SK-N-SH (cell line): Measurements from ENCODE around the gene C13orf42. TPM values are rescaled to one million over a fixed set of nuclear protein-coding genes. Genes with fewer than 3 reads are reported as not detected.

Experiments used
- CTCF ChIA-PET: fragments of 300-600, 350-600 bp; formaldehyde crosslinking; extraction: SDS; loops from one replicate; lab custom pipeline; 2021; lab: Yijun Ruan, JAX
- POLR2A ChIA-PET: fragments of 350-600 bp; sonication (Branson Sonifier 250); formaldehyde crosslinking; extraction: SDS; loops from one replicate; lab custom pipeline; 2020; ENCODE audit warnings: antibody characterized with exemption, inconsistent platforms; lab: Yijun Ruan, JAX
- DNase-seq: peaks from one replicate; pipeline ENCODE4 v3.0.0; 2012
- H2AFZ ChIP-seq: fragments of 200-600 bp; sonication (generic); 2 replicates; pipeline ENCODE4 v1.8.1; 2016; ENCODE audit warnings: antibody characterized with exemption, mild to moderate bottlenecking, low read depth
- H3F3A ChIP-seq: fragments of 200-600 bp; sonication (generic); replicated peaks from 2 replicates; pipeline ENCODE3; 2016; ENCODE audit warnings: antibody characterized with exemption, mild to moderate bottlenecking; ENCODE audit not compliant: insufficient read depth
- H3K27ac ChIP-seq, 2 experiments: fragments of 200-500 bp in 1 of 2; fragments of 200-600 bp in 1 of 2; sonication (Bioruptor generic) in 1 of 2; sonication (generic), shearing (Covaris generic) in 1 of 2; 2 replicates each; pipeline versions ENCODE4 v1.5.1 to v1.6.1; 2014 to 2016; ENCODE audit warnings: low read depth in 2 of 2, inconsistent platforms in 1 of 2, low read length in 1 of 2, mild to moderate bottlenecking in 1 of 2, mixed read lengths in 1 of 2
- H3K27me3 ChIP-seq: fragments of 200-600 bp; sonication (generic), shearing (Covaris generic); 2 replicates; pipeline ENCODE4 v1.6.1; 2016; ENCODE audit warnings: mixed run types; ENCODE audit not compliant: insufficient read depth
- H3K36me3 ChIP-seq, 2 experiments: fragments of 200-500 bp in 1 of 2; fragments of 200-600 bp in 1 of 2; sonication (Bioruptor generic) in 1 of 2; sonication (generic) in 1 of 2; replicated peaks in 1 of 2; 2 replicates each; pipeline versions ENCODE3 to v1.5.1; 2014 to 2016; ENCODE audit warnings: low read length in 1 of 2, mild to moderate bottlenecking in 1 of 2; ENCODE audit not compliant: insufficient read depth in 2 of 2, control insufficient read depth in 1 of 2
- H3K4me1 ChIP-seq, 2 experiments: fragments of 200-500 bp in 1 of 2; fragments of 200-600 bp in 1 of 2; sonication (Bioruptor generic) in 1 of 2; sonication (generic), shearing (Covaris generic) in 1 of 2; 2 replicates each; pipeline versions ENCODE4 v1.5.1 to v1.6.1; 2014 to 2016; ENCODE audit warnings: low read depth in 1 of 2, low read length in 1 of 2, mixed run types in 1 of 2; ENCODE audit not compliant: insufficient read depth in 2 of 2, control insufficient read depth in 1 of 2
- H3K4me2 ChIP-seq: fragments of 200-600 bp; sonication (generic), shearing (Covaris generic); 2 replicates; pipeline ENCODE4 v1.6.1; 2017; ENCODE audit warnings: mixed run types
- H3K4me3 ChIP-seq, 2 experiments: fragments of 200-500 bp in 1 of 2; fragments of 200-600 bp in 1 of 2; sonication (Bioruptor generic) in 1 of 2; sonication (generic), shearing (Covaris generic) in 1 of 2; 2 replicates each; pipeline versions ENCODE4 v1.5.1 to v1.8.1; 2014 to 2016; ENCODE audit warnings: low read depth in 2 of 2, inconsistent platforms in 1 of 2, low read length in 1 of 2, mild to moderate bottlenecking in 1 of 2, mixed read lengths in 1 of 2, moderate library complexity in 1 of 2
- H3K79me2 ChIP-seq: fragments of 200-600 bp; sonication (generic); 2 replicates; pipeline ENCODE4 v1.8.1; 2017; ENCODE audit warnings: mild to moderate bottlenecking; ENCODE audit not compliant: insufficient read depth
- H3K9ac ChIP-seq: fragments of 200-600 bp; sonication (generic); 2 replicates; pipeline ENCODE4 v1.6.1; 2017; ENCODE audit warnings: mixed run types
- H3K9me2 ChIP-seq: fragments of 200-600 bp; sonication (generic); 2 replicates; pipeline ENCODE4 v1.6.1; 2017; ENCODE audit warnings: mixed run types
- H3K9me3 ChIP-seq: fragments of 200-600 bp; sonication (generic); 2 replicates; pipeline ENCODE4 v1.6.1; 2017; ENCODE audit warnings: mixed run types, mild to moderate bottlenecking, moderate library complexity
- H4K20me1 ChIP-seq: fragments of 200-600 bp; sonication (generic); 2 replicates; pipeline ENCODE4 v1.6.1; 2017; ENCODE audit warnings: mild to moderate bottlenecking, mixed run types; ENCODE audit not compliant: insufficient read depth
- CHD2 ChIP-seq: fragments of 150-350 bp; IDR thresholded peaks from 2 replicates; pipeline ENCODE4 v1.6.1; 2018; ENCODE audit warnings: low read length; ENCODE audit not compliant: partially characterized antibody
- CTCF ChIP-seq: fragments of 200-600 bp; sonication (generic); IDR thresholded peaks from 2 replicates; pipeline ENCODE4 v1.6.1; 2017; ENCODE audit warnings: antibody characterized with exemption, mild to moderate bottlenecking, moderate library complexity
- ELF1 ChIP-seq: IDR thresholded peaks from 2 replicates; pipeline ENCODE4 v1.4.0; 2012
- FOSL2 ChIP-seq: IDR thresholded peaks from 2 replicates; pipeline ENCODE4 v1.4.0; 2012; ENCODE audit warnings: low read depth, mild to moderate bottlenecking, moderate library complexity, borderline replicate concordance
- FOXJ3 ChIP-seq: sonication (generic); formaldehyde crosslinking; IDR thresholded peaks from 2 replicates; pipeline ENCODE4 v1.5.1; 2020; ENCODE audit warnings: mild to moderate bottlenecking, missing genetic modification reagents
- FOXM1 ChIP-seq: IDR thresholded peaks from 2 replicates; pipeline ENCODE4 v1.4.0; 2012; ENCODE audit warnings: low read depth, mild to moderate bottlenecking
- JUND ChIP-seq: IDR thresholded peaks from 2 replicates; pipeline ENCODE4 v1.4.0; 2012
- MAX ChIP-seq: IDR thresholded peaks from 2 replicates; pipeline ENCODE4 v1.4.0; 2012; ENCODE audit warnings: low read depth
- MEF2A ChIP-seq: IDR thresholded peaks from 2 replicates; pipeline ENCODE4 v1.4.0; 2012; ENCODE audit warnings: low read depth, borderline replicate concordance
- NFIC ChIP-seq: IDR thresholded peaks from 2 replicates; pipeline ENCODE4 v1.4.0; 2012; ENCODE audit warnings: borderline replicate concordance
- NRF1 ChIP-seq: IDR thresholded peaks from 2 replicates; pipeline ENCODE4 v1.6.1; 2012; ENCODE audit warnings: low read depth, mild to moderate bottlenecking, low read length
- POLR2AphosphoS5 ChIP-seq: IDR thresholded peaks from 2 replicates; pipeline ENCODE4 v1.6.1; 2012; ENCODE audit warnings: low read depth, low read length
- RAD21 ChIP-seq: IDR thresholded peaks from 2 replicates; pipeline ENCODE4 v1.6.1; 2012; ENCODE audit warnings: mild to moderate bottlenecking, low read length
- REST ChIP-seq: IDR thresholded peaks from 2 replicates; pipeline ENCODE4 v1.6.1; 2012; ENCODE audit warnings: mild to moderate bottlenecking, low read depth, low read length, moderate library complexity
- RFX5 ChIP-seq: IDR thresholded peaks from 2 replicates; pipeline ENCODE4 v1.6.1; 2012; ENCODE audit warnings: mild to moderate bottlenecking, improper control_type of control experiment, low read length
- TEAD4 ChIP-seq: IDR thresholded peaks from 2 replicates; pipeline ENCODE4 v1.4.0; 2012; ENCODE audit warnings: mild to moderate bottlenecking, borderline replicate concordance; ENCODE audit not compliant: insufficient read depth
- USF1 ChIP-seq: IDR thresholded peaks from 2 replicates; pipeline ENCODE4 v1.4.0; 2012; ENCODE audit warnings: low read depth, borderline replicate concordance
- YY1 ChIP-seq: IDR thresholded peaks from 2 replicates; pipeline ENCODE4 v1.4.0; 2012; ENCODE audit warnings: low read depth, mild to moderate bottlenecking
- WGBS: methylation state at CpG from one replicate; pipeline ENCODE4 v1.1.6; 2017; ENCODE audit warnings: low lambda C conversion rate; 5-methylcytosine and 5-hydroxymethylcytosine counted together
- polyA plus RNA-seq, 3 experiments: library from polyadenylated mRNA; depleted of rRNA; stranded (reverse); fragments of >200 nt; gene quantifications; 2 replicates each; pipeline ENCODE4 v1.2.3, GENCODE V29; 2012
- TF ChIP-seq, protein P1 (sequence below): fragments of 150-350 bp; IDR thresholded peaks from 2 replicates; pipeline ENCODE4 v1.6.1; 2017; ENCODE audit warnings: antibody characterized with exemption, low read length, low read depth, borderline replicate concordance
- TF ChIP-seq, protein P2 (sequence below): IDR thresholded peaks from 2 replicates; pipeline ENCODE4; 2012
- TF ChIP-seq, protein P3 (sequence below): IDR thresholded peaks from 2 replicates; pipeline ENCODE4 v1.4.0; 2012; ENCODE audit warnings: low read depth, borderline replicate concordance

C13orf42 gene
- polyA plus RNA-seq, 1 of the 3 experiments (the other 2 are of a cell fraction), result not detected

- TF ChIP-seq REST (no peak), TEAD4 (no peak)
- TF ChIP-seq, all 33 proteins: peak for 0
Measured at GRCh38 chr13:51096131-51096530, 14.9 kb downstream of the C13orf42 start (continued).

DNA sequence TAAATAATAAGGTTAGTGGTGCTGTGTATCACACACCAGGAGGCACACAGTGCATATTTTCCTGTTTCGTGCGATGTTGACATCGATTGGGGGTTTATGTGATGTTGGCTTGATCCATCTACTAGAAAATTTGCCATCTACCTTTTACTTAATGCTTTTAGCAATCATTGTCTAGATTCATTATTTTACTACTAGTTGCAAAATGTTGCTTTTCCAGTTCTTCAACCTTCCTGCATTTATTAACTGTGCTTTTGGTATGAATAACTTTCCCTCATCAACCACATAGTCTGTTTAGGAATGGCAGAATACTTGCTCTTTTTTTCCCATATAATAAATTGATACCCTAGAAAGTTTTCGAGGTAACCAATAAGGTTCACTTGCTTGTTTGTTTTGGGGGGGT lies 17.5 kb downstream of the C13orf42 start:
- no peak overlapping the region for H3K4me2 ChIP-seq

More for the DNA sequence above, 17.5 kb downstream of the C13orf42 start:
- H3K36me3 ChIP-seq, result no peaks in the 10 kb centered on the region
- peaks cover 10% of the 10 kb centered on the region; the same call in 1 of the 2 replicates for H3K27me3 ChIP-seq
- H3K9me2 ChIP-seq, result no peaks in the 10 kb centered on the region
- H3K9ac ChIP-seq, result no peak overlapping the region
- ChIA-PET POLR2A (no interaction called here), CTCF (no interaction called here)
- no peaks in the 10 kb centered on the region for H3K9me3 ChIP-seq
- no peaks in the 10 kb centered on the region for H3K4me1 ChIP-seq
- DNase-seq, result no peak
- H3F3A ChIP-seq, result no peaks in the 10 kb centered on the region
- H3K79me2 ChIP-seq, result no peaks in the 10 kb centered on the region
- 65% methylated on average over 4 of the region's 4 CpGs for WGBS
- H3K27ac ChIP-seq, result no peak overlapping the region
- TF ChIP-seq RFX5 (no peak), CTCF (no peak), FOSL2 (no peak), RAD21 (no peak), JUND (no peak), CHD2 (no peak), NFIC (no peak), MEF2A (no peak), FOXJ3 (CRISPR knock-in tag) (no peak), FOXM1 (no peak), USF1 (no peak), POLR2AphosphoS5 (no peak), TEAD4 (no peak), NRF1 (no peak), MAX (no peak), ELF1 (no peak), YY1 (no peak)
- TF ChIP-seq, protein P1, sequence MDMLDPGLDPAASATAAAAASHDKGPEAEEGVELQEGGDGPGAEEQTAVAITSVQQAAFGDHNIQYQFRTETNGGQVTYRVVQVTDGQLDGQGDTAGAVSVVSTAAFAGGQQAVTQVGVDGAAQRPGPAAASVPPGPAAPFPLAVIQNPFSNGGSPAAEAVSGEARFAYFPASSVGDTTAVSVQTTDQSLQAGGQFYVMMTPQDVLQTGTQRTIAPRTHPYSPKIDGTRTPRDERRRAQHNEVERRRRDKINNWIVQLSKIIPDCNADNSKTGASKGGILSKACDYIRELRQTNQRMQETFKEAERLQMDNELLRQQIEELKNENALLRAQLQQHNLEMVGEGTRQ, result no peak
- TF ChIP-seq, protein P2, sequence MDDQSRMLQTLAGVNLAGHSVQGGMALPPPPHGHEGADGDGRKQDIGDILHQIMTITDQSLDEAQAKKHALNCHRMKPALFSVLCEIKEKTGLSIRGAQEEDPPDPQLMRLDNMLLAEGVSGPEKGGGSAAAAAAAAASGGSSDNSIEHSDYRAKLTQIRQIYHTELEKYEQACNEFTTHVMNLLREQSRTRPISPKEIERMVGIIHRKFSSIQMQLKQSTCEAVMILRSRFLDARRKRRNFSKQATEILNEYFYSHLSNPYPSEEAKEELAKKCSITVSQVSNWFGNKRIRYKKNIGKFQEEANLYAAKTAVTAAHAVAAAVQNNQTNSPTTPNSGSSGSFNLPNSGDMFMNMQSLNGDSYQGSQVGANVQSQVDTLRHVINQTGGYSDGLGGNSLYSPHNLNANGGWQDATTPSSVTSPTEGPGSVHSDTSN, result no peak
- TF ChIP-seq, protein P3, sequence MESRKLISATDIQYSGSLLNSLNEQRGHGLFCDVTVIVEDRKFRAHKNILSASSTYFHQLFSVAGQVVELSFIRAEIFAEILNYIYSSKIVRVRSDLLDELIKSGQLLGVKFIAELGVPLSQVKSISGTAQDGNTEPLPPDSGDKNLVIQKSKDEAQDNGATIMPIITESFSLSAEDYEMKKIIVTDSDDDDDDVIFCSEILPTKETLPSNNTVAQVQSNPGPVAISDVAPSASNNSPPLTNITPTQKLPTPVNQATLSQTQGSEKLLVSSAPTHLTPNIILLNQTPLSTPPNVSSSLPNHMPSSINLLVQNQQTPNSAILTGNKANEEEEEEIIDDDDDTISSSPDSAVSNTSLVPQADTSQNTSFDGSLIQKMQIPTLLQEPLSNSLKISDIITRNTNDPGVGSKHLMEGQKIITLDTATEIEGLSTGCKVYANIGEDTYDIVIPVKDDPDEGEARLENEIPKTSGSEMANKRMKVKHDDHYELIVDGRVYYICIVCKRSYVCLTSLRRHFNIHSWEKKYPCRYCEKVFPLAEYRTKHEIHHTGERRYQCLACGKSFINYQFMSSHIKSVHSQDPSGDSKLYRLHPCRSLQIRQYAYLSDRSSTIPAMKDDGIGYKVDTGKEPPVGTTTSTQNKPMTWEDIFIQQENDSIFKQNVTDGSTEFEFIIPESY, result no peak
- no peaks in the 10 kb centered on the region for H4K20me1 ChIP-seq
- no peak overlapping the region for H3K4me3 ChIP-seq
- no peak overlapping the region for H2AFZ ChIP-seq
